Epidermal melanocyte (primary cell): ENCODE results near the gene ZNF821.
"Not testable (repeated sequence)": the region's sequence is repeated elsewhere in the genome, so short reads cannot be mapped to it uniquely, and the experiment has no call there.

Experiments
- DNase-seq: peaks from one replicate; pipeline ENCODE4 v3.0.0; 2011; ENCODE audit warnings: low spot score; ENCODE audit not compliant: insufficient read length

The ZNF821 gene

GRCh38 chr16:71810155-71810530, 73.8 kb downstream of the ZNF821 start:
- not testable (repeated sequence) for DNase-seq
